Measurements from ENCODE around the gene EVI5.
"Not testable (repeated sequence)": the region's sequence is repeated elsewhere in the genome, so short reads cannot be mapped to it uniquely, and the experiment has no call there.

Gene EVI5

GRCh38 chr1:92690212-92690906, 94.5 kb downstream of the EVI5 start:
- no peak for DNase-seq (ENCODE audit: low read depth)

DNA sequence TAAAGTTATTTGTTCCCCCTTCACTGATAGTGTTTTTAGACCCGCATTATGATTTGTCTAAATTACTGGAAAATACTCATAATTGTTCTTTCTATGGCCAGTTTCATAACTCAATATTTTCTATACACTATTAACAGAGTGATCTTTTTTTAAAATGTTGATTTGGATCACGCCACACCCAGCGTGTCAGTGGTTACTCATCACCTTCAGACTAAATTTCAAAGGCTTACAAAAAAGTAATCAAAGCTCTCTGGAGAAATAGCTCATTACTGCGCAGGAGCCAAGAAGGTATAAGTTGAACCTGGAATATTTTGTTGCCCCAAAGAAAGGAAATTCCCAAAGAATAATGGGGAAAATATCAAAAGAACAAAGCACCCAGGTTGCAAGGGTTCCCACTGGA, 104.9 kb downstream of the EVI5 start:
- no peak for DNase-seq (ENCODE audit: low read depth)

DNA sequence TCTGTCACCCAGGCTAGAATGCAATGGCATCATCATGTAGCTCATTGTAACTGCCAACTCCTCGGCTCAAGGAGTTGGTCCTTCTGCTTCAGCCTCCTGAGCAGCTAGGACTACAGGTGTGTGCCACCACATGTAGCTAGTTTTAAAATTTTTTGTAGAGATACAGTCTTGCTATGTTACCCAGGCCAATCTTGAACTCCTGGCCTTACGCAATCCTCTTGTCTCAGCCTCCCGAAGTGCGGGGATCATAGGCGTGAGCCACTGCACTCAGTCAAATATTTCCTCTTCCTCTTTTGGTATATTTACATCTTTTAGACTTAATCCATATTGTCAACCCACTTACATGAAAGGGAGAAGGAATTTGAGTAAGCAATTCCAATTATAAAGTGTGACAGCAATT, 121.1 kb downstream of the EVI5 start:
- no peak for DNase-seq (ENCODE audit: low read depth)

- no peak for DNase-seq (ENCODE audit: low read depth)
These were observed 122.9 kb downstream of the EVI5 start for GRCh38 chr1:92662048-92662447.

- DNase-seq (ENCODE audit: low read depth): no peak
These were observed 127.2 kb downstream of the EVI5 start for GRCh38 chr1:92657701-92658100.

DNA sequence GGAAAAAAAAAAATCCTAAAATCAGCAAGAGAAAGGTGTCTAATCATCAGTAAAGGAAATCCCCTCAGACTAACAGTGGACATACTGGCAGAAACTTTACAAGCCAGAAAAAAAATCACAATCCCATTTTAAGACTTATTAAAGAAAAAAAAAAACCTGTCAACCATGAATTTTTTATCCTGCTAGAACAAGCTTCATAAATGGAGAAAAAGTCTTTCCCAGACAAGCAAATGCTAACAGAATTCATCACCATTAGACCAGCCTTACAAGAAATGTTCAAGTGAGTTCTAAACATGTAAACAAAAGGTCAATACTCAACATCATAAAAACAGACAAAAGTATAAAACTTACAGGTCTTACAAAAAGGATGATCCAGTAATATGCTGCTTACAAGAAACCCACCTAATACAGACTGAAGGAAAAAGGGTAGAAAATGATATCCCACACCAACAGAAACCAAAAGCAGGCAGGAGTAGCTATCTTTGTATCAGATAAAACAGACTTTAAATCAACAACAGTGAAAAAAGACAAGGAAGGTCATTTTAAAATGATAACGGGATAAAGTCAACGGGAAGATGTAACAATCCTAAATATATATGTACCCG, 129.6 kb downstream of the EVI5 start:
- DNase-seq (ENCODE audit: low read depth): no peak

DNA sequence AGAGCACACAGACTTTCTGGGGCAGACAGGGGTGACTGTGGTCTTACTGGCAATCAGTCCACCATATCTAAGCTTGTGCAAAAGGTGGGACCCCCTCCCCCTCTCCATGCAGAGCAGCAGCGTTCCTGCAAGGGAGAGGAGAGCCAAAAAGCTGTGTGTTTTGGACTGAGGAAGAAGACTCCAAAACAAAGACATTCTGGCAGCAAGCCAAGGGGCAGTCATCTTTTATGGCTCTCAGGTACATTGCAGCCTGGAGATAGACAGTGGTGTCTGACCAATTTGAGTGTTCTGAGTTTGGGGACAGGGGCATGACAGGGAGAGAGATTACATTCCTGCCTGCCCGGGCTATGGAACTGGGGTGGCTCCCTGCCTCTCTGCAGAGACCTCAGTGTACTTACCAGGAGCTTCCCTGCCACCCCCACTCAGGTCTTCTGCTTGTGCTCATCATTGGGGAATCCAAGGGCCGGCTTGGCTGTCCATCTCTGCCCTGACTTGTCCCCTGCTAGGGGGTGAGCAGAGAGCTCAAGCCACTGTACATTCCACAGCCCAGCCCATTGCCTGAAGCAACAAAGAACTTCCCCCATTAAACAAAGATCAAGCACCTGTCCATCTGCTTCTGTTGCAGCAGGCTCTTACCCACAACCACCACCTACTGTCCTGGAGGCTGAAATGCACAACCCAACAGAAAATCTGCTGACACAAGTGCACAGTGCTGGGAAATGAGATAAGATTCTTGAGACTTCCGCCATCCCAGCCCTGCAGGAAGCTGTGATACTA, 131.1 kb downstream of the EVI5 start:
- no peak for DNase-seq (ENCODE audit: low read depth)

DNA sequence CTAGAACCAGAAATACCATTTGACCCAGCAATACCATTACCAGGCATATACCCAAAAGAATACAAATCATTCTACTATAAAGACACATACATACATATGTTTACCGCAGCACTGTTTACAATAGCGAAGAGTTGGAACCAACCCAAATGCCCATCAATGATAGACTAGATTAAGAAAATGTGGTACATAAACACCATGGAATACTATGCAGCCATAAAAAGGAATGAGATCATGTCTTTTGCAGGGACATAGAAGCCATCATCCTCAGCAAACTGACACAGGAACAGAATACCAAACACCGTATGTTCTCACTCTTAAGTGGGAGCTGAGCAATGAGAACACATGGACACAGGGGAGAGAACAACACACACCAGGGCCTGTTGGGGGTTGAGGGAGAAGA, 144.2 kb downstream of the EVI5 start:
- DNase-seq (ENCODE audit: low read depth): not testable (repeated sequence)

GRCh38 chr1:92638498-92638897, 146.4 kb downstream of the EVI5 start:
- no peak for DNase-seq (ENCODE audit: low read depth)

DNA sequence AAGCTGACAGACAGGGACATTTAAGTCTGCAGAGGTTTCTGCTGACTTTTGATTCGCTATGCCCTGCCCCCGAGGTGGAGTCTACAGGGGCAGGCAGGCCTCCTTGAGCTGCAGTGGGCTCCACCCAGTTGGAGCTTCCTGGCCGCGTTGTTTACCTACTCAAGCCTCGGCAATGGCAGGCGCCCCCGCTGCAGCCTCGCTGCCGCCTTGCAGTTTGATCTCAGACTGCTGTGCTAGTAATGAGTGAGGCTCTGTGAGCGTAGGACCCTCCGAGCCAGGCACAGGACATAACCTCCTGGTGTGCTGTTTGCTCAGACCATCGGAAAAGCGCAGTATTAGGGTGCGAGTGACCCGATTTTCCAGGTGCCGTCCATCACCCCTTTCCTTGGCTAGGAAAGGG, 149.7 kb downstream of the EVI5 start:
- DNase-seq (ENCODE audit: low read depth): not testable (repeated sequence)

DNA sequence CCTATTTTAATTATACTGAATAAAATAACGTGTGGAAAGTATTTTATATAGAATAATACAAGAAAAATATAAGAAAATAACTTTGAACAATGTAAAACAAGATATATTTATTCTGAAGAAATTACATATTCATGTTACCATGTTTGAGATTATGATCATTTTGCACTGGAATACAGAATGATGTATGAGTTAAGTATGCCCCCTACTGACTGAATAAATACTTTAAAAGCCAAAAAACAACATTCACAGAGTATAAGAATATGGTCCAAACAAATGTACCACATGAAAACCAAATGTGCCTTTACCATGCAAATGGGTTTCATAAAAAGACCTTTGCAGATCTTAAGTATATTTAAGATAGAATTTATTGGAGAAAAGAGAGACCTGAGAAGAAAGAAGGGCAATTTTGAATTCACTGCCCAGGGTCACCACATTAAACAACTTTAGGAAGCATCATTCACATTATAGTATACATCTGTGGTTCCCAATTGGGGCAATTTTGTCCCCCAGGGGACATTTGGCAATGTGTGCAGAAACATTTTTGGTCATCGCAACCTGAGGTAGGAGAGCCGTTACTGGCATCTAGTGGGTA, 161.6 kb downstream of the EVI5 start:
- no peak for DNase-seq (ENCODE audit: low read depth)

DNA sequence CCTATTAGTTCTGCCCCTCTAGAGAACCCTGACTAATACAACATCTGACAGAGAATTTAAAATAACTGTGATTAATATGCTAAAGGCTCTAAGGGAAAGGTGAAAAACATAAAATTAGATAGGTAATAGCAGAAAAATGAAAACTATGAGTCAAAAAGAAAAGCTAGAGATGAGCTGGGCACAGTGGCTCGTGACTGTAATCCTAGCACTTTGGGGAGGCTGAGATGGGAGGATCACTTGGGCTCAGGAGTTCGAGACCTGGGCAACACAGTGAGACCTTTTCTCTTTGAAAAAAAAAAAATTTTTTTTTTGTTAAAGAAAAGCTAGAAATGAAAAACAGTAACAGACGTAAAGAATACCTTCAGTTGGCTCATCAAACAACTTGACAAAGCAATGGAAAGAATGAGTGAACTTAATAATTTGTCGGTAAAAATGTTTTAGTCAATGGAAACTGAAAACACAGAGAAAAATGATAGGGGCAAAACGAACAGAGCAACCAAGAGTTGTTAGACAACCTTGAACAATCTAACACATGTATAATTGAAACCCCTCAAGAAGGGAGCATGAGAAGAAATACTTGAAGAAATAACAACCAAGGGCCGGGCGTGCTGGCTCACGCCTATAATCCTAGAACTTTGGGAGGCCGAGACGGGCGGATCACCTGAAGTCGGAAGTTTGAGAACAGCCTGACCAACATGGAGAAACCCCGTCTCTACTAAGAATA, 165.3 kb downstream of the EVI5 start:
- no peak for DNase-seq (ENCODE audit: low read depth)

DNA sequence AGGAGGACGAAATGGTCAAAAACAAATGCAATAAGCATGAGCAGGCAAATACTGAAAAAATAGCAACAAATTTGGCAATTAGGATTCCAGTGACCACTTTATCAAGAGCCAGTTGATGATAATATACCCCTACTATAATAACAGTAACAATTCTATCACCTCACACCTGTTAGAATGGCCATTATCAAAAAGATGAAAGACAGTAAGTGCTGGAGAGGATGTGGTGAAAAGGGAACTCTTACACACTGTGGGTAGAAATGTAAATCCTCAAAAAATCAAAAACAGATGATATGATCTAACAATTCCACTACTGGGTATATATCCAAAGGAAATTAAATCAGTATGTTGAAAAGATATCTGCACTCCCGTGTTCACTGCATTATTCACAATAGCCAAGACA, 183.9 kb downstream of the EVI5 start:
- no peak for DNase-seq (ENCODE audit: low read depth)

DNA sequence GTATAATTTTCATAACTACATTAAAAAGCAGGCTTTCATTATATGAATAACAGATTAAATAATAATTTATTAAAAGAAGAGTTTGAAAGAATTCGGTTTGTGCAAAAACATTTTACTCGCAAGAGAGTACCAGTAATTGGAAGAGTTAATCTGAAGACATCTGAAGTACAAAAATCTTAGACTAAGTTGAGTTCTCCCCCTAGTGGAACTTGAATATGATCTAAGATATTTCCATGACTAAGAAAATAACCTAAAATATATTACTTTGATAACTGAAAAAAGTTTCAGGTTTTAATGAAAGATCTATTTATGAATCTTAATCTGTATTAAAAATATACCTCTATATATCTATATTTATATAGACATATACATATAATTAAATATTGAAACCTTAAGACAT, 185.7 kb downstream of the EVI5 start:
- DNase-seq (ENCODE audit: low read depth): no peak

GRCh38 chr1:92589361-92589760, 195.5 kb downstream of the EVI5 start:
- not testable (repeated sequence) for DNase-seq (ENCODE audit: low read depth)

- no peak for DNase-seq (ENCODE audit: low read depth)
These were observed 197.5 kb downstream of the EVI5 start for GRCh38 chr1:92587445-92587844.

DNA sequence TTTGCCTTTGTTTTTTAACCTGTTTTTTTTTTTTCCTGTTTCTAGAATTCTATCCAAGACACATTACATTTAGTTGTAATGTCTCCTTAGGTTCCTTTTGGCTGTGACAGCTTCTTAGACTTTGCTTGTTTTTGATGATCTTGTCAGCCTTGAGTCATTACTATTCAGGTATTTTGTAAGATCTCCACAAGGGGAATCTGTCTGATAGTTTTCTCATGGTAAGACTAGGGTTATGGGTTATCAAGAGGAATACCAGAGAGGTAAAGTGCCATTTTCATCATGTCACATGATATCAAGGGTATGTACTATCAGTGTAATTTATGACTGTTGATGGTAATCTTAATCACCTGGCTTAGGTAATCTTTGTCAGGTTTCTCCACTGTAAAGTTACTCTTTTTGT, 199.1 kb downstream of the EVI5 start:
- DNase-seq (ENCODE audit: low read depth): no peak

DNA sequence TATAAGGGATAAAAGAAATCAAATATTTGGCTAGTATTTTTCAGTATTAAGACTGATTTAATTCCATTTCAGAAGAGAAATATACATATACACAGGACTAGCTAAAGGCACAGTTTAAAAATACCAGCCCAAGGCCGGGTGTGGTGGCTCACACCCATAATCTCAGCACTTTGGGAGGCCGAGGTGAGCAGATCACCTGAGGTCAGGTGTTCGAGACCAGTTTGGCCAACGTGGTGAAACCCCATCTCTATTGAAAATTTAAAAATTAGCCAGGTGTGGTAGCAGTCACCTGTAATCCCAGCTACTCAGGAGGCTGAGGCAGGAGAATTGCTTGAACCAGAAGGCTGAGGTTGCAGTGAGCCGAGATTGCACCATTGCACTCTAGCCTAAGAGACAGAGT, 200.1 kb downstream of the EVI5 start:
- not testable (repeated sequence) for DNase-seq (ENCODE audit: low read depth)

DNA sequence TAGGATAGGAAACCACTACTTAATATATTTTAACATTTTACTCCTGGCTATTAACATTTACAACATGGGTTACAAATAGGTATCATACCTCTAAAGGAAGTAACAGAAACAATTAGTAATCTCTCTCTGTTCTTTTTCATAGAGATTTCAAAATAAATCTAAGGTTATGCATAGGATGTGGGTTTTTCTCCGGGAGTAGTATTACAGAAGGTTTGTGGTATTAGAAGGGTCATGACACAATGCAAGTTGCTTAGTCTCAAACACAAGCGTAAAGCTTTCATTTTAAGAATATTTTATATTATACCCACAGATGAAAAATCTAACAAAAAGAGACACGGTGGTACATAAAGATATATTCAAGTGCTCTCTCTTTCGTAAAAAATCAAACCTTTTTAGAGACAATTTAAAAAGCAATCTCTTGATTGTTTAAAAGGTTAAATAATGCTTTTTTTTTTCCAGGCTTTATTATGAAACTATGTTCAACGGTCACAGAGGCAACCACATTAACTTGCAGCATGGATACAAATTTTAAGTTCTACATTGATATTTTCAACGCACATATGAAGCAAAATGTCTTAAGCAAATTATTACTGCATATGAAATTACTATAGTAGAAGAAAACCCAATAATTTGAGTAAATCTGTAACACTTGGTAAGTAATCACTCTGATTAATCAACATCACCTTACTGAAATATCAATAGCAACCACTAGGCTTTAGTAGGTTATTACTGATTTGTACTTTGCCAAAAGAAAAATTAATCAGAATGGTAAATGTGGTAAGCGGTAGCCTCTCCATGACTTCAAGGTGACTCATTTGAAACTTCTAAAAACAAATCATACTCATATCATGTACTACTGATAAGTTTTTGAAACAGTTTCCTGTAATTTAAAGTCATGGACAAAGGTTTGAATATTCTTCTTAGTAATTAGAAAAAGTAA, 200.8 kb downstream of the EVI5 start:
- DNase-seq (ENCODE audit: low read depth): no peak

DNA sequence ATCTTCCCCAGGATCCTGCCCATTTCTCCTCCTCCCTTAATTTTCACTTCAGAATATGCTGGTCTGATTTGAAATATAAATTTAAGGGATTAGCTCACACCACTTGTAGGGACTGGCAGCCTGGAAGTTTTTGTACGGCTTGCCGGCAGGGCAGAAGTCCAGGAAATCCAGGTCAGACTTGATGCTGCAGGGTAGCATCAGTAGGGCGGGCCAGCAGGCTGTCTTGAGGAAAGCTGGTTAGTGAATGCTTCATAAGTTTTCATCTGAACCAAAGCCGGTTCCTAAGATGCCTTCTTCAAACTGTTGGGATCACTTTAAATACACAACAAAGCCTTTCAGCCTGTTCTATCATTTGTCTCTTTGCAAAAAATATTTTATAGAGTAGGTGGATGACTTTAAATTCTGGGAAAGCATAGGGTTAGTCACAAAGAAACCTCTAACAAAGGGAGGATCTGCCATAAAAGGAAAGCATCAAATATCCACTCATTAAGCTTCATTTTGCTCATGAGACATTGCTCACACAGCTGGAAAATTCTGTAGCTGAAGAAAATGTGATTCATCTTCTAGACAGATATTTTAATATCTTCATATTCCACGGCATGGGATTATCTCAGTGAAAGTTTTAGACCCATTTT, 207.5 kb downstream of the EVI5 start:
- no peak for DNase-seq (ENCODE audit: low read depth)

DNA sequence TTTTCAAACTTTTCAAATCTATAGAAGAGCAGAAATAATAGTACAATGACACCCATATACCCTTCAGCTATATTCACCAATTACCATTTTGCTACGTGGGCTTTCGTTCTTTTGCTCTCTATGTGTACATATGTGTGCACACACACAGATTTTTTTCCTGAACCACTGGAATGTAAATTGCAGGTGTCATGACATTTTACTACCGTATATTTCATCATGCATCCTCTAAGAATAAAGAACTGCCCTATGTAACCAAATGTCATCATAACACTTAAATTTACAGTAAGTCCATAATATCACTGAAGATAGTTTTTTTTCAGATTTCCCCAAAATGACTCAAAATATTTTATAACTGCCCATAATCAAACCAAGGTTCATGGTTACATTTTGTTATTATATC, 209.8 kb downstream of the EVI5 start:
- DNase-seq (ENCODE audit: low read depth): no peak
